Activated CD4-positive, CD25-positive, alpha-beta regulatory T cell treated with anti-CD3 and anti-CD28 coated beads, Interleukin-2, amount 50 U/mL, for 16 hours (primary cell): ENCODE results near the gene WTIP.
"Not testable (repeated sequence)": the region's sequence is repeated elsewhere in the genome, so short reads cannot be mapped to it uniquely, and the experiment has no call there.

Experiments used
- DNase-seq: peaks from one replicate; pipeline ENCODE4 v3.0.0-alpha.2; 2020; ENCODE audit warnings: low read depth, low spot score

The WTIP gene

DNA sequence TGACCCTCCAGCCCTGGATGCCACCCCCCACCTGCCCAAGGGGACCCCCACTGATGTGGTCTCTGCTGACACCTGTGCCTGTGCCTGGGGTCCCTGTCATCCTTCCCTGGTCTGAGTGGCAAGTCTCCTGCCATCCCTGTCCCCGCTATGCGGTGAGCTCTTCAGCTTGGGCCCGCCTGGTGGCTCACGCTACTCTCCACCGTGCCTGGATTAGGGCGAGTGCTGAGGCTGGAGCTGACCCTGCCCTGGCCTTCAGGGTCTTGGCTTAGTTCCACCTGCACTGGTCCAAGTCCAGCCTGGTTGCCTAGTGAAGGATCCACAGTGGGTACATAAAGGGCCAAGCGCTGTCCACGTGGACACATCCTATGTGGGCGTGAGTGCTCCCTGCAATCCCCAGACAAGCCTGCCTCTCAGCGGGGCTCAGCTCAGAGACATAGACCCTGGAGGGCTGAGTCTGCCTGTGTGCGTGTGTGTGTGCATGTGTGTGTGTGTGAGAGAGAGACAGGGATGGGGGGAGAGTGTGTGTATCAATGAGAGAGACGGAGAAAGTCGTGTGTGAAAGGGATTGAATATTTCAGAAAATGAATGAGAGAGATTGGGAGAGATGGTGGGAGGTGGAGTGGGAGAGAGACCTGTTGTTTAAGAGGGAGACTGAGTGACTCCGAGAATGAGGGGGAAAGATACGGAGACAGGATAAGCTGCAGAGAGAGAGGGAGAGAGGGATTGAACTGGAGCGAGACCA is 22.1 kb downstream of the WTIP start:
- DNase-seq, result no peak

DNA sequence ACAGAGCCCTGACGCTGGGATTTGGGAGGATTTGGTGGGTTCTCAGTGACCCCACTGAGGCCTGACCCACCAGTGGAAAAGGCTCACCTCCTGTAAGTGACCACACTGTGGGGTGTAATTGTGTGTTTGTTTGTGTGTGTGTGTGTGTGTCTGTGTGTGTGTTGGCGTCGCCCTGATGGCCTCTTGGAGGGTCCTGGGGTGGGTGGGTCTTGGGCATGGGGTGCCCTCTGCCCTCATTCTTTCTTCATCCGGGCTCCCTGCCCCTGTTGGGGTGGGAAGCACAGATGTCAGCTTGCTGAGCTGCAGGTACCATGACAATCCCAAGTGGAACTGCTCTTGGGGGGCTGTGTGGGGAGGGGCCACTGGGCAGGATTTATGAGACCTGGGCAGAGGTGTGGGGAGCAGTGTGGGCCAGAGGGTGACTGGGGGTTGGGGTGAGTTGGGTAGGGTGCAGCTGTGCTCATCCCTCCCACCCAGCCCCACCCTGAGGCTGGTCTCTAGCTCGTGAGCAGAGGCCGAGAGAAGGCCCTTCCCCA is 22.8 kb downstream of the WTIP start:
- no peak for DNase-seq

DNA sequence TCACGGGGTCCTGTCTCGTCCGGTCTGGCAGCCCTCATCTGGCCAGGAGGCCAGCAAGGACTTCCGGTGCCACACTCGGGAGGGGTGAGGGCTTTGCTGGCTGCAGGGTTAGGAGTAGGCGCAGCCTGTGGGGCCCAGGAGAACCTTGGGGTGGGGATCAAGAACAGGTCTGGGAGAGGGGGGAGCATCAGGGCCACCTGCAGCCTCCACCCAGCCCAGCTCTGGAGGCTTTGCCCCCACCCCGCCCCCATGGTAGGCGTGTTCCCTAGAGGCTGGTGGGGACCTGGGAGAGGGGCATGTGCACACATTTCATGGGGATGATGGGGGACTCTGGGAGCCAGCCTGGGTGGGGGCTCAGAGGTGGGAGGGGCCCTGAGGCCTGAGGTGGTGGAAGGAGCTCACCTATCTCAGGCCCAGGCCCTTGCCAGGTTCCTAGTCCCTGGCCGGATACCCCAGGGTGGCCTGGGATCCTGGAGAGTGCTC is 23.3 kb downstream of the WTIP start:
- no peak for DNase-seq

DNA sequence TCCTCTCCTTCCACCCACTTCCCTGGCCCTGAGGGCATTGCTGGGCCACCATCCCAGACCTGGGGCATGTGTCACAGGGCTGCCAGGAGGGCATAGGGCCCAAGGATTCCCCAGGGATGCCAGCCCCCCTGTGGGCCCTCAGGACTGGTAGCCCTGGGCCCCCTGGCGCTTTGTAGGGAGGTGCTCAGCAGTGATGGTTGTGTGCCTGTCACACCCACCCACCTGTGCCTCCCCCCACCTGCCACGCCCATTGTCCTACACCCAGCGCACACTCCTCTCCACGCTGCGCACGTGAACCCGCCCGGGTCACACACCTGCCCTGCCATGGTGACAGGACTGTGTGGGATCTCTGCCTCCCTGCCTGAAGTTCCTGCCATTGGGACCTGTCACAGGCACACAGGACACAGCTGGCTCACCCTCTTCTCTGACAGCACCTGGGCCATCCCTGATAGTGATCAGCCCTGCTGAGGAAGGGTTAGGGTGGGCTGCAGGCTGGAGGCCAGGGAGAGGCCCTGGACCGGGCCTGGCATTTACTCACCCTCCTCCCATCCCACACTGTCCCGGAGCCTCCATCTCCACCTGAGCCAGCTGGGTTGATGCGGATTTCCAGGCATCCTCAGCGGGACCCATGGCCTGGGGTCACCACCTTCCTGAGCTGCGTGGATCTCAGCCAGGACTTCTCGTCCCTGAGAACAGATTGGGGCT is 23.9 kb downstream of the WTIP start:
- no peak for DNase-seq

DNA sequence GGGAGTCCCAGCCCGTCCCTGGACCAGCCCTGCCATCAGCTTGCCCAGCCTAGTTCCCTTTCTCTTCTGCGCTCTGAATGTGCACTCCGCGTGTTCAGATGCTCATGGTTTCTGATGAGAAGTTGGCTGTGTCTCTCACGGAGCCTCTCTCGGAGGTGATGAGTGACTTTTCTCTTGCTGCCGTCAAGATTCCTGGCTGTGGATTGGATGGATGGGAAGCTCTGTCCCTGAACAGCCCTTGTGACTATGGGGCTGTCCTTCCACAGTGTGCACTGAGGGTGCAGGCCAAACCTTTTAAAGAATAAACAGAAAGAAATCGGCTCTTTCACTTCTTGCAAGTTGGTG is 24.4 kb downstream of the WTIP start:
- no peak for DNase-seq

DNA sequence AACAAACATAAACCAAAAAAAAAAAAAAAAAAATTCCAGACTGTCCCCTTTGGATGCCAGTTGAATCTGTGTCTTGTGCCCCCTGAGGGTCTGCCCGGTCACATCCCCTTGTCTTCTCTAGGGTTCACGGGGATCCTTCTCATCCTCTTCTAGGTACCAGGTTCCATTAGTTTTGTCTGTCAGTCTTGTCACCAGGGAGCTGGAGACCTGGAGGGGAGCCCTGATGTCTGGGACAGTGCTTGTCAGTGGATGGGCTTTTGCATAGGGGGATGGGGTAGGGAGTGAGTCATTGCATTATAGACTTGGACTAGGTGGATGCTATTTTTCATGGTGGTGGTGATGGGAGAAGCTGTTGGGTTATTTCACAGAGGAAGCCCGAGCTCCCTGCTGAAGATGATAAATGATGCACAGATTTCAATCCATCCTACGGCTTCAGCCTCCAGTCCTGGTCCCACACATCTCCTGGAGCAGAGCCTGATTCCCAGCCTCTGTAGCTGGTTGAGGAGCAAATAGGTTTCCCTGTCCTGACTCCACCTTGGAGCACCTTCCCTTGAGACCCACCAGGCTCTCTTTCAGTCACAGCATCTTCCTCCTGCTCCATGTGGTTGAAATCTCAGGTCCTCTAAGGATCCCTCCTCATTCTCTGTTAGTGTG is 26.0 kb downstream of the WTIP start:
- DNase-seq, result no peak

DNA sequence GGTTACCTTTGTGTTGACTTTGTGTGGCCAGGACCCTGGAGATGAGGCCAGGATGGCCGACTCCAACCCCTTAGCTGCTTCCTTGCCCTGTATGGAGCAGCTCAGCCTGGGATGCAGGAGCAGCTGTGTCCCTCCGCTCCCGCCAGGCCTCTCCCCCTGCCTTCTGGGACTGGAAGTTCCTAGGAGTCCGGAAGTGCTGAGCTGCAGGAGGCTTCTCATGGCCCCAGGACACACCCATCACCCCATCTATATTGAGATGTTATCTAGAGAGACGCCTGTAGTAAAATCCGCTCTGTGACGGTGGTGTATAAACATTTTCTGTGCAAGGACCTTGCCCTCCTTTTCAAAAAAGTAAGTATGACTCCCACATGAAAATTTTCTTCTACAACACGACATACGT is 27.0 kb downstream of the WTIP start:
- no peak for DNase-seq

DNA sequence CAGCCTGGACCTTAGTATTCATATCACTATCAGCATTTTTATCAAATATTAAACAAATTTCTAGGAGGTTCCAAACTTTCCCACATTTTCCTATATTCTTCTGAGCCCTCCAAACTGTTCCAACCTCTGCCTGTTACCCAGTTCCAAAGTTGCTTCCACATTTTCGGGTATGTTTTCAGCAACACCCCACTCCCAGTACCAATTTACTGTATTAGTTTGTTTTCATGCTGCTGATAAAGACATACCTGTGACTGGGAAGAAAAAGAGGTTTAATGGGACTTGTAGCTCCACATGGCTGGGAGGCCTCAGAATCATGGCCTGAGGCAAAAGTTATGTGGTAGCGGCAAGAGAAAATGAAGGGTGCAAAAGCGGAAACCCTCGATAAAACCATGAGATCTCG is 29.3 kb downstream of the WTIP start:
- not testable (repeated sequence) for DNase-seq

DNA sequence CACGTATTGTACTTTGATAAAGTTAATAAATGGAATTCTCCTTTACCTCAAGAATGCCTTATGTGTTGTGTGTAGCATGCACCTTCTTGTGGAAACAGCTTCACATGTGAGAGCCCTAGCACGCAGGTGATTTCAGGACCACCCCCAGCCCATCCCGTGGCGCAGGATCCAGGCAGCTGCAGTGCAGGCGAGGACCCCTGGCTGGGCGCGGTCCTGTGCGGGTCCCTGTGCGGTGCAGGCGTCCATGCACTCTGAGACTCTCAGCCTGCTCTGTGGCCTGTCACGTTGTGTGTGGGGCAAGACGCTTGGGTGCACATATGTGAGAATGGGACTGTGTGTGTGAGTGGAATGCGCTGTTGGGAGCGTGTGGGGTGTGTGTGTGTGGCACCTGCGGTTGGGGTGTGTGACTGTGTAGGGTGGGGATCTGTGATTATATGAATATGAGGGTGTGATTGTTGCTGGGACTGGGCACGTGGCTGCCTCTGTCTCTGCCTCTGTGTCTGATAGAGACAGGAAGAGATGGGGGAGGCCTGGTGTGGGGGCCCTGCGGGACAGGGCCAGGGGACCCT is 30.8 kb downstream of the WTIP start:
- no peak for DNase-seq

DNA sequence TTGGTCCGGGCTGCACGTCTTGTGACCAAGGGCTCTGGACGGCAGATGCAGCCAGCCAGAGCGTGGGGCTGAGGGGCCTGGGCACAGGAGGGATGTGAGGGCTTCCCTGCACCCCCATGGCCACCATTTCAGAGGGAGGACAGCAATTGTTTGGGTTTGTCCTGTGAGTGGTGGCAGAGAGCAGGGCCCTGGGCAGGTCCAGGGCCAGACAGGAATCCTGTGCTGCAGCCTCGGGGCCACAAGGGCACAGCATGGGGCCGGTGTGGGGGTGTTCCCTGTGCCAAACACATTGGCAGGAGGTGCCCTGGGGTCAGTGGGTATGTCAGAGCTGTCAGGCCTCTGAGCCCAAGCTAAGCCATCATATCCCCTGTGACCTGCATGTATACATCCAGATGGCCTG is 32.2 kb downstream of the WTIP start:
- DNase-seq, result no peak

DNA sequence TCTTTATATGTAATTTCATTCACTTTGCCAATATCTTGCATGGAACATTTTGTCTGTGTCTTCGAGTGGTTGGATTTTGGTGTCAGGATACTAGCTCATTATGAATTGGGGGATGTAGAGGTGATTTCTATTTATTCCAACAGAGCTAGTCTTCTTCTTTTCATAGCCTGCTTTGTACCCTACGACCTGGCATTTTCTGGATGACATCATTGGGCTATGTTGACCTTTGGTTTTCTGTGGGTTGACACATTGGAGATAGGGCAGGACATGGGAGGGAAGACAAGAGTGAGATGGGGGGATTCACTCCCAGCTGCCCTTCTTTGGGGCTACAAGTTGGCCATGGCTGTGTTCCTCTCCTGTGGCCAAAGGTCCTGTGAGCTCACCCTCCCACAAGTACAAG is 38.0 kb downstream of the WTIP start:
- no peak for DNase-seq

DNA sequence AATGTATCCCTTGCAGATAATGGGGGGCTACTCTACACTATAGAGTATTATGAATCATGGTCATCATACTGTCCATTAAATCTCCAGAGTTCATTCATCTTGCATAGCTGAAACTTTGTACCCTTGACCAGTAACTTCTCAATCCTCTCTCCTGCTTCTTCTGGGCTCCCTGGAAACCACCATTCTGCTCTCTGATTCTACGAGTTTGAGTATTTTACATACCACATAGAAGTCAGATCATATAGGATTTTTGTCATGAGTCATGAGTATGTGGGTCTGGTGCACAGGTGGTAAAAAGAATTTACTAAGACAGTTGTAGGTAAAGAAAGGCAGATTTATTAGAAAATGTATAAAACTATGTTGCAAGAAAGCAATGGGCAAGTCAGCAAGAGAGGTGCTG is 41.9 kb downstream of the WTIP start:
- DNase-seq, result no peak

DNA sequence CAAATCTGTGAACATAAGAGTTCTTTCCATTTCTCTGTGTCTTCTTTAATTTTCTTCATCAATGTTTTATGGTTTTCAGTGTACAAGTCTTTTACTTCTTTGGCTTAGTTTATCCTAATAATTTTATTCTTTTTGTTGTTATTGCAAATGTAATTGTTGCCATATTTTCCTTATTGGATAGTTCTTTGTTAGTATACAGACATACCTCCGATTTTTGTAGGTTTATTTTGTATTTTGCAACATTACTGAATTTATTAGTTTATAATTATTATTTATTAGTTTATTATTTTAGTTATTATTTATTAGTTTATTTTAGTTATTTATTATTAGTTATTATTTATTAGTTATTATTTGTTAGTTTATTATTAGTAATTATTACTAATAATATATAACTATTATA is 43.4 kb downstream of the WTIP start:
- no peak for DNase-seq

DNA sequence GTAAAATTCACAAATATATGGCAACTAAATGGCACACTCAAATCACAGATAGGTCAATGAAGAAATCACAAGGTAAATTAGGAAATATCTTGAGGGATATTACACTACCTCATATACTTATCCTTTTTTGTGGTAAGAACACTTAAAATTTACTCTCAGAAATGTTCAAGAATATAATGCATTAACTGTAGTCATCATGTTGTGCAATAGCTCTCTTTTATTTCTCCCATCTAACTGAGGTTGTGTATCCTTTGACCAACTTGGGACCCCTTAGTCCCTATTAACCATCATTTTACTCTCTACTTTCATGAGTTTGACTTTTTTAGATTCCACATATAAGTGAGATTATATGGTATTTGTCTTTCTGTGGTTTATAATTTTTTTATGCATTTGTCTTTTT is 52.6 kb downstream of the WTIP start:
- no peak for DNase-seq

DNA sequence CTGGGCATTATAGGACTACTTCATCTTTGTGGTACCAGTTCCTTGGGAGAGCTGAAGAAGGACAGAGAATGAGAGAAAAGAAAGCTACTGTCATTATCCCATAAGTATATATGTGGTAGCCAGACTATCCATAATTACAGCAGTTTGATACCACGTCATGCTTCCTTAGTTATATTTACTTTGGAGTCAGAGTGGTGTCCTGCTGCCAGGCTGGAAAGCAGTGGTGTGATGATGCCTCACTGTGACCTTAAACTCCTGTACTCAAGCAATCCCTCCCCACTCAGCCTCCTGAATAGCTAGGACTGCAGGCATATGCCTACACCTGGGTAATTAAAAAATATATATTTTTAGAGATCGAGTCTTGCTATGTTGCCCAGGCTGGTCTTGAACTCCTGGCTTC is 57.8 kb downstream of the WTIP start:
- DNase-seq, result no peak

DNA sequence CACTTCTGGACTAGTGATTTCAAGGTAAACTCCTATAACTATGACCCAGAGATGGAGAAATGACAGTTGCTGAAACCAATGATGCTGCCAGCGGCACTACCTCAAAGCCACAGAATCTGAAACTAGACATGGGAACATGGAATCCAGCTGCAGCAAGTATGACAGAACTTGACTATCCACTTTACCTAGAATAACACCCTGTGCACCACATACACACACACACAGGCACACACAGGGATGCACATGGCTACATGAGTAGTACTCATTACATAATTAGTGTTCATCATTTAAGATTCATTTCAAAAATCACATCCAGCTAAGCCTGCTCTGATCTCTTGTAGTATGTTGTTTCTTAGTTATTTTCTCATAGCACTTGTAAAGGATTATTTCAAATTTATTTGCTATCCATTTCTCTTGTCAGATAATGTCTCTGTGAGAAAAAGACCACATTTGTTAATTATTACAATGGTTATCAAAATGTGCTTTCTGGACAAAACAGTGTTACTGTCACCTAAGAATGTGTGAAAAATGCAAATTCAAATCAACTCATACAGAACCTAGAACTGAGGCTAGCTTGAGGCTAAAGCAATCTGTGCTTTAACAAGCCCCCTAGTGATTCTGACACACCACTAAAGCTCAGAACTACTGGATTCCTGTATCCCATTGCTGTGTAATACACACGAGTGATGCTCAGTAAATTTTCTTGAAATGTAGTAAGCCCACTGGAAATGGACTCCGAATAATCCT is 59.4 kb downstream of the WTIP start:
- no peak for DNase-seq

DNA sequence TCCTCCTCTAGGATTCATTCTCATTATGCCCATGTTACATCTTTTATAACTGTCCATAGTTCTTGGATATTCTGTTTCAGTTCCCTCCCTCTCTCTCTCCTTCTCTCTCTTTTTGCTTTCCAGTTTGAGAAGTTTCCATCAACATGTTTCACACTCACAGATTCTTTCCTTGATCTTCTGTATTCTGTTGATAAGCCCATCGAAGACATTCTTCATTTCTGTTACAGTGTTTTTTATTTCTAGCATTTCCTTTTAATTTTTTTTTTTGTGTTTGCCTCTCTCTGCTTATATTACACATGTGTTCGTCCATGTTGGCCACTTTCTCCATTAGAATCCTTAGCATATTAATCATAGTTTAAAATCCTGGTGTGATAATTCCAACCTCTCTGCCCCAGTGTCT is 68.3 kb downstream of the WTIP start:
- DNase-seq, result no peak

DNA sequence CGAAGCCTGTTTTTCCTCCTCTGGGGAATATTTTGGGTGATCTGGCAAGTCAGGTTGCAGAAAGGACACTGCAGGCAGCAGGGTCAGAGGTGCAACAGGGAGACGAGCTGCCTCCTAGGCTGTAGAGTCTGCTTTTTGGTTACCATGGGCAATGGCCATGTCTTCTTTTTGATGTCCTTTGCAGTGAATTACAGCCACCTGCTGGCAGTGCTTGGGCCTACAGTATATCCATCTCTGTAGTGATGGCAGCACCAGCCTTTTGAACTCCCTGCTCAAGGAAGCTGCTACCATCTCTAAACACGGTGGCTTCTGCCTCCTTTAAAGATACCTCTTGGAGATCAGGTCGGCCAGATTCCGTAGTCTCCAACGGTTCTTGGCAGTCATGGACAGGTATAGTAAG is 73.9 kb downstream of the WTIP start:
- DNase-seq, result no peak

DNA sequence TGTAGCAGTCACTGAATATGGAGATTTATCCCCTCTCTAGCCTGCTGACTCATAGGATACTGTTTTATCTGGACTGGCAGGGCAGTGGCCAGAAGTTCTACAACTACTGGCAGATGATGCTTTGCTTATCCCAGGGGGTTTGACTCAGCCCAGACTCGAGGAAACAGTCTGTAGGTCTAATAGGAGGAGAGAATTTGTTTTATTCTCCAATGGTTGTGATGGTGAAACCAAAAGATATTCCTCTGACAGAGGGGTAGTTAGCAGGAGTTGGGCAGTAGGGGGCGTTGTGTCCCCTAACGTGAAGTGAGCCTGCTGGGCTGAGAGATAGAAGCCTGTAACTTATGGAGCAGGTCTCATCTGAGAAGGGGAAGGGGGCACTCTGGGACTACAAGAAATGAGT is 74.9 kb downstream of the WTIP start:
- DNase-seq, result no peak

DNA sequence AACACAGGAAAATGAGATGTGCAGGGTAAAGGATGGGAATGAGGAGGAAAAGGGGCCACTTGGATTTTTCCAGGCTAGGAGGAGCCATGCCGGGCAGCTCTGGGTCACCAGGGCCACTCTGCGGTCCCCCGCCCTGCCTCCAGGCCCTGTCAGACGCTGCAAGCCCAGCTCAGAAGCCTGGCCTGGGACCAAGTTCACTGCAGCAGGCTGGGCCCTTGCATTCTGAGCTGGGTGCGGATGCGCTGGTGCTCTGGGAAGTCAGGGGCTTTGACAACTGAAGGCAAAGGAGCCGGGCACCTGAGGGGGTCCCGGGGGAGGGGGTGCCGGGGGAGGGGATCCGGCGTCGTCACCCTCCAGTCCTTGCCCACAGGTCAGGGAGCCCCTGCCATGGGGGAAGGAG is 77.5 kb downstream of the WTIP start:
- DNase-seq, result no peak

DNA sequence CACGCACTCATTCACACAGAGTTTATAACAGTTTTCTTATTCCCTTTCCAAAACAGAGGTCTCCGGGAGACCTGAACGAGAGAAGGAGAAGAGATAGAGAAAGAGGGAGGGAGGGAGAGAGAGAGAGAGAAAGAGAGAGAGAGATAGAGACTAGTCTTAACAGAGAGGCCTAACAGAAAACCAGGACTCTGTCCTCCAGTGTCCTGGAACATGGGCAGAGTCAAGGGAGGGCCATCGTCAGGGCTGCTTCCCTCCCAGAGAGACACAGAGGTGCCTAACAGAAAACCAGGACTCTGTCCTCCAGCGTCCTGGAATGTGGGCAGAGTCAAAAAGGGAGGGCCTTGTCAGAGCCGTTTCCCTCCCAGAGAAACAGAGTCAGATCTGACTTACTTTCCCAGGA is 78.7 kb downstream of the WTIP start:
- no peak for DNase-seq
